ES-I3 (cell line): ENCODE data around the gene NDC1.

ENCODE experiments used
- H3K36me3 ChIP-seq: 2 replicates; pipeline ENCODE4 v1.6.1; 2013; ENCODE audit warnings: mild to moderate bottlenecking, low read length, control low read depth, moderate library complexity; ENCODE audit not compliant: insufficient read depth
- H3K4me1 ChIP-seq: 2 replicates; pipeline ENCODE4 v1.6.1; 2013; ENCODE audit warnings: mild to moderate bottlenecking, control low read depth, low read length; ENCODE audit not compliant: insufficient read depth
- H3K9ac ChIP-seq: 2 replicates; pipeline ENCODE4 v1.6.1; 2013; ENCODE audit warnings: low read depth, mild to moderate bottlenecking, low read length, moderate library complexity
- H3K9me3 ChIP-seq: 2 replicates; pipeline ENCODE4 v1.6.1; 2013; ENCODE audit warnings: mild to moderate bottlenecking, low read length, moderate library complexity; ENCODE audit not compliant: control insufficient read depth, insufficient read depth

NDC1 gene

DNA sequence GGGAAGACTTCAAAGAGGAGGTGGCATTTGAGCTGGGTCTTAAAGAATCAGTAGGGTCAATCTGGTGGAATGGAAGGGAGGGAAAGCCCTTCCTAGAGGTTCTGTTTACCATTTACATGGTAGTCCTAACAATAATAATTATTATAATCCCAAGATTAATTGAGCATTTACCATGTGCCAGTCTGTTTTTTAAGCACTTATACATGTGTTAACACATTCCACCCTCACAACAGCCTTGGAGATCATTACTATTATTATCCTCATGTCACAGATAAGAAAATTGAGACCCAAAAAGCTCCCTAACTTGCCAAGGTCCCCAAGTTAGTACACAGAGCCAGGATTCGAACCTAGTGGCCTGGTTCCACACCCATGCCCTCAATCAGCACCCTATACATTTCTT lies 109.9 kb downstream of the NDC1 start:
- H3K9me3 ChIP-seq: no peaks in the 10 kb centered on the region
- H3K4me1 ChIP-seq: peaks cover 3% of the 10 kb centered on the region; the same call in 1 of the 2 replicates
- no peak overlapping the region for H3K9ac ChIP-seq
- H3K36me3 ChIP-seq: no peaks in the 10 kb centered on the region

GRCh38 chr1:53727461-53728092 lies 110.5 kb downstream of the NDC1 start:
- H3K9me3 ChIP-seq: no peaks in the 10 kb centered on the region
- H3K9ac ChIP-seq: no peak overlapping the region
- peaks cover 3% of the 10 kb centered on the region; the same call in 1 of the 2 replicates for H3K4me1 ChIP-seq
- no peaks in the 10 kb centered on the region for H3K36me3 ChIP-seq

GRCh38 chr1:53726009-53726600 lies 112.0 kb downstream of the NDC1 start:
- Histone ChIP-seq H3K9ac (no peak overlapping the region), H3K9me3 (no peaks in the 10 kb centered on the region), H3K36me3 (no peaks in the 10 kb centered on the region), H3K4me1 (peaks cover 3% of the 10 kb centered on the region; the same call in 1 of the 2 replicates)

GRCh38 chr1:53725238-53725689 lies 112.8 kb downstream of the NDC1 start:
- no peak overlapping the region for H3K9ac ChIP-seq
- H3K36me3 ChIP-seq: no peaks in the 10 kb centered on the region
- H3K9me3 ChIP-seq: no peaks in the 10 kb centered on the region
- H3K4me1 ChIP-seq: peaks cover 3% of the 10 kb centered on the region; the same call in 1 of the 2 replicates

- no peak overlapping the region for H3K9ac ChIP-seq
- no peaks in the 10 kb centered on the region for H3K36me3 ChIP-seq
- peaks cover 3% of the 10 kb centered on the region; the same call in 1 of the 2 replicates for H3K4me1 ChIP-seq
- no peaks in the 10 kb centered on the region for H3K9me3 ChIP-seq
Measured at GRCh38 chr1:53722025-53722424, 116.1 kb downstream of the NDC1 start.

- Histone ChIP-seq H3K9ac (no peak overlapping the region), H3K4me1 (peaks cover 3% of the 10 kb centered on the region; the same call in 1 of the 2 replicates), H3K36me3 (no peaks in the 10 kb centered on the region), H3K9me3 (no peaks in the 10 kb centered on the region)
Measured at GRCh38 chr1:53721088-53721487, 117.0 kb downstream of the NDC1 start.

DNA sequence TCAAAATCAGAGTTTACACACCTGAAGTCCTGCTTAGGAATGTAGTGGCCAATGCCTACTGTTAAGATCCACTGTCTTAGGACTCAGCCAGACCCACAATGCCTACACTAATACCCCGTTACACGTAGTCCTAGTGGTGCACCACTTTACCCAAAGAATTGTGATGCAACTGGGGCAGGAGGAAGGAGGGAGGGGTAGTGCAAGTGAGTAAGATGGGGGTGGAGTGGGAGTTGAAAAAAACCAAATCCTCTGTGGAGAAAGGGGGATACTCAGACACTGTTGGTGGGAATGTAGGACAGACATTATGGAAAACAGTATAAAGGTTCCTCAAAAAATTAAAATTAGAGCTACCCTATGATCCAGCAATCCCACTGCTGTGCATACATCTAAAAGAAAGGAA lies 118.6 kb downstream of the NDC1 start:
- Histone ChIP-seq H3K4me1 (no peaks in the 10 kb centered on the region), H3K36me3 (no peaks in the 10 kb centered on the region), H3K9ac (no peak overlapping the region), H3K9me3 (no peaks in the 10 kb centered on the region)

GRCh38 chr1:53718443-53718842 lies 119.7 kb downstream of the NDC1 start:
- Histone ChIP-seq H3K9ac (no peak overlapping the region), H3K36me3 (no peaks in the 10 kb centered on the region), H3K4me1 (no peaks in the 10 kb centered on the region), H3K9me3 (no peaks in the 10 kb centered on the region)

- Histone ChIP-seq H3K9ac (no peak overlapping the region), H3K36me3 (no peaks in the 10 kb centered on the region), H3K4me1 (no peaks in the 10 kb centered on the region), H3K9me3 (no peaks in the 10 kb centered on the region)
Measured at GRCh38 chr1:53717025-53717804, 120.9 kb downstream of the NDC1 start.

DNA sequence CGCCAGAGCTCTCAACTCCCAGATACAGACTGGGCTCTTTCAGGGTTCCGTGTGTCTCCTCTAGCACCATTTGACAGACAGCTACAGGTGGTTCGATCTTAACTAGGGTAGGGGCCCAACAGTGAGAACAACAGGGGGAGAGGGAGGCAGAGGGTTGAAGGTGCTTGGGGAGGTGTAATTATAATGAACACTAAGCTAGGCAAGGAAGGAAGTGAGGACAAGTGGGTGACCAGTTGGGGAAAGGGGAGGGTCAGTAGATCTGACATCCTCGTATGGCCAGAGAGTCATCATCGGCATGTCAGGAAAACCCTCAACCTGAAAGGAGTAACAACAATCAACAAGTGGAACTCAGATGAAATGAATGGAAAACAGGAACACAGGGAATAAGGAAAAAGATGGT lies 121.9 kb downstream of the NDC1 start:
- Histone ChIP-seq H3K9me3 (no peaks in the 10 kb centered on the region), H3K4me1 (no peaks in the 10 kb centered on the region), H3K9ac (no peak overlapping the region), H3K36me3 (no peaks in the 10 kb centered on the region)

DNA sequence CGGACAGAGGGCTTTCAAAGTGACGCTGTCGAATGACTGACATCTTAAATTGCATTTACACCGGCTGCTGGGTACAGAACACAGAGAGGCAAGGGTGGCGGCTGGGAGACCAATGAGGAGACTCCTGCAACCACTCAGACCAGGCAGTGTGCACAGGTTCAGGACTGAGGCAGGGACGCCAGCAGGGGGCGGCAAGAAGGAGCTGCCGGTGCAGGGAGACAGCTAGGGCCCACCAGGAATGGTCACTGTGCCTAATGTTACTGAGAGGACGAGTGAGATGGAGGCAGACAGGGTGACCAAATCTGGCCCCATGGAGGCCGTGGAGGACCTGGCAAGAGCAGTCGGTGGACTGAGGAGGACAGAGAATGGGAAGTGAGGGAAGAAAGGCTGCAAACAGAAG lies 122.6 kb downstream of the NDC1 start:
- Histone ChIP-seq H3K4me1 (no peaks in the 10 kb centered on the region), H3K9ac (no peak overlapping the region), H3K9me3 (no peaks in the 10 kb centered on the region), H3K36me3 (no peaks in the 10 kb centered on the region)
